ENCODE measurements around the gene ZNF526.

DNA sequence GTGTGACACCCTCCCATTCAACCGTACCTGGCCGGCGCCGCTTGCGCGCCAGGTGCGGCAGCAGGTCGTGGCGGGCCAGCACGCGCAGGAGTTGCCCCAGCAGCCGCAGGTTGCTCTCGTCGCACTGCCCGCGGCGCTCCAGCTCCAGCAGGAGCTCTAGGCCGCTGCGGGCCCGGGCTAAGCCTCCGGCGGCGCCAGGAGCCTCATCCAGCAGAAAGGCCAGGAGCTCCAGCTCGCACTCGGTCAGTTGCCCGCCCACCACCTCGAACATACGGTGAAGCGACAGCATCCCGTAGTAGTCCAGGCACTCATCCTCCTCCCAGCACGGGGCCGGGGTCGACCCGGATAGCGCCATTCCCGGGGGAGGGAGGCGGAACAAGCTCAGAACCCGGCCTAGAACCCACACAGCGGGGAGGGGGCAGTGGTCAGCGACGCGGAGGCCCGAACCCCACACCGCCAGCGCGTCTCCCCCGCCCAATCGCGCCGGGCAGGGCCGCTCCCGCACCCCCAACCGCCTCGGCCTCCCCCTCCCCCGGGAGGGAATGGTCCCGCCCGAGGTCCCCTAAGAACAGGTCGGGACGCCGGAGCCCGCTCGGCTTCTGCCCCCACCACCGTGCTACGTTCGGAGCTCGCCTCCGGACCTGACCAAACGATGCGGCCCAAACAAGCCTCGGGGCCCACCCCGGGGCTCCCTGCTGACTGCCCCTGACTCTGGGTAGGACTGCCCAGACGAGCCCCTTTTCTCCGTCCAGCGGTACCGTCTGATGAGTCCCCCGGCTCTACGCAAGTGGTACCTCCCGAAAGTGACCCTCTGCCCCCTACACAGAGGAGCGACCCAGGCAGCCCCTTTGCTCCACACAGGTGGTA lies 3.2 kb upstream of the ZNF526 start:
- no peak for TF ChIP-seq EZH2 (IDR thresholded peaks at IDR 0.05; ENCODE audit: borderline replicate concordance, low read length)
- TF ChIP-seq, protein P1, sequence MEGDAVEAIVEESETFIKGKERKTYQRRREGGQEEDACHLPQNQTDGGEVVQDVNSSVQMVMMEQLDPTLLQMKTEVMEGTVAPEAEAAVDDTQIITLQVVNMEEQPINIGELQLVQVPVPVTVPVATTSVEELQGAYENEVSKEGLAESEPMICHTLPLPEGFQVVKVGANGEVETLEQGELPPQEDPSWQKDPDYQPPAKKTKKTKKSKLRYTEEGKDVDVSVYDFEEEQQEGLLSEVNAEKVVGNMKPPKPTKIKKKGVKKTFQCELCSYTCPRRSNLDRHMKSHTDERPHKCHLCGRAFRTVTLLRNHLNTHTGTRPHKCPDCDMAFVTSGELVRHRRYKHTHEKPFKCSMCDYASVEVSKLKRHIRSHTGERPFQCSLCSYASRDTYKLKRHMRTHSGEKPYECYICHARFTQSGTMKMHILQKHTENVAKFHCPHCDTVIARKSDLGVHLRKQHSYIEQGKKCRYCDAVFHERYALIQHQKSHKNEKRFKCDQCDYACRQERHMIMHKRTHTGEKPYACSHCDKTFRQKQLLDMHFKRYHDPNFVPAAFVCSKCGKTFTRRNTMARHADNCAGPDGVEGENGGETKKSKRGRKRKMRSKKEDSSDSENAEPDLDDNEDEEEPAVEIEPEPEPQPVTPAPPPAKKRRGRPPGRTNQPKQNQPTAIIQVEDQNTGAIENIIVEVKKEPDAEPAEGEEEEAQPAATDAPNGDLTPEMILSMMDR (conservative IDR thresholded peaks at IDR 0.05 in 1 of 2, IDR thresholded peaks at IDR 0.05 in 1 of 2; ENCODE audit: extremely low read depth in 1 of 2, insufficient read depth in 1 of 2, low read depth in 1 of 2, low read length in 2 of 2), result no peak

Data from mammary epithelial cell (primary cell).